Liver (tissue), 9 donors: ENCODE data around the gene CPS1. TPM values are rescaled to one million over a fixed set of nuclear protein-coding genes. Genes with fewer than 3 reads are reported as not detected.

Experiments
- DNase-seq: peaks from one replicate; pipeline ENCODE4 v3.0.0-alpha.2; 2017; ENCODE audit warnings: low spot score
- H3K27ac ChIP-seq, 2 donors: one replicate each; pipeline ENCODE4 v1.7.0; 2013; ENCODE audit warnings: inconsistent platforms in 2 of 2, low read length in 2 of 2, control low read depth in 1 of 2, low read depth in 1 of 2, mild to moderate bottlenecking in 1 of 2
- H3K27me3 ChIP-seq, 4 donors: one replicate each; pipeline versions ENCODE4 v1.6.1 to v1.7.0; 2013; ENCODE audit warnings: low read length in 3 of 4, inconsistent platforms in 1 of 4, mild to moderate bottlenecking in 1 of 4, moderate library complexity in 1 of 4; ENCODE audit not compliant: control insufficient read depth in 4 of 4, insufficient read depth in 4 of 4
- H3K36me3 ChIP-seq, 4 donors: one replicate each; pipeline versions ENCODE4 v1.6.1 to v1.7.0; 2013; ENCODE audit warnings: low read length in 3 of 4, mild to moderate bottlenecking in 3 of 4, low read depth in 1 of 4, moderate library complexity in 1 of 4; ENCODE audit not compliant: control insufficient read depth in 4 of 4, insufficient read depth in 3 of 4
- H3K4me1 ChIP-seq, 4 donors: one replicate each; pipeline versions ENCODE4 v1.6.1 to v1.7.0; 2013; ENCODE audit warnings: low read length in 3 of 4, mild to moderate bottlenecking in 3 of 4, moderate library complexity in 1 of 4; ENCODE audit not compliant: control insufficient read depth in 4 of 4, insufficient read depth in 4 of 4
- H3K4me3 ChIP-seq, 3 donors: one replicate each; pipeline versions ENCODE4 v1.6.1 to v1.7.0; 2013; ENCODE audit warnings: low read length in 3 of 3, control low read depth in 1 of 3, low read depth in 1 of 3, mild to moderate bottlenecking in 1 of 3
- H3K9ac ChIP-seq, 2 donors: one replicate each; pipeline ENCODE4 v1.7.0; 2013; ENCODE audit warnings: low read length in 2 of 2, mild to moderate bottlenecking in 2 of 2, moderate library complexity in 2 of 2, control low read depth in 1 of 2, low read depth in 1 of 2
- H3K9me3 ChIP-seq, 4 donors: one replicate each; pipeline versions ENCODE4 v1.6.1 to v1.7.0; 2013; ENCODE audit warnings: low read length in 3 of 4; ENCODE audit not compliant: control insufficient read depth in 4 of 4
- EGR1 ChIP-seq, 2 donors: IDR thresholded peaks; 2 replicates each; pipeline ENCODE4 v1.6.1; 2016 to 2018; ENCODE audit warnings: antibody characterized with exemption in 2 of 2, low read depth in 2 of 2
- FOXA1 ChIP-seq: IDR thresholded peaks from 2 replicates; pipeline ENCODE4 v1.6.1; 2016; ENCODE audit warnings: antibody characterized with exemption
- GABPA ChIP-seq, 2 donors: IDR thresholded peaks in 1 of 2; conservative IDR thresholded peaks in 1 of 2; 2 replicates each; pipeline ENCODE4 v1.6.1; 2016; ENCODE audit warnings: antibody characterized with exemption in 2 of 2, mild to moderate bottlenecking in 1 of 2, moderate library complexity in 1 of 2
- HNF4A ChIP-seq, 2 donors: conservative IDR thresholded peaks; 2 replicates each; pipeline ENCODE4 v1.6.1; 2016; ENCODE audit warnings: antibody characterized with exemption in 2 of 2, mild to moderate bottlenecking in 2 of 2
- HNF4G ChIP-seq: IDR thresholded peaks from 2 replicates; pipeline ENCODE4 v1.6.1; 2016; ENCODE audit warnings: antibody characterized with exemption
- JUND ChIP-seq, 2 donors: IDR thresholded peaks; 2 replicates each; pipeline ENCODE4 v1.6.1; 2016; ENCODE audit warnings: antibody characterized with exemption in 2 of 2
- NR2F2 ChIP-seq: IDR thresholded peaks from 2 replicates; pipeline ENCODE4 v1.6.1; 2016; ENCODE audit warnings: antibody characterized with exemption
- RAD21 ChIP-seq, 2 donors: IDR thresholded peaks; 2 replicates each; pipeline ENCODE4 v1.6.1; 2016; ENCODE audit warnings: antibody characterized with exemption in 2 of 2, mild to moderate bottlenecking in 2 of 2
- RXRA ChIP-seq, 2 donors: IDR thresholded peaks; 2 replicates each; pipeline ENCODE4 v1.6.1; 2017 to 2018; ENCODE audit warnings: antibody characterized with exemption in 2 of 2, mild to moderate bottlenecking in 1 of 2
- SP1 ChIP-seq: IDR thresholded peaks from 2 replicates; pipeline ENCODE4 v1.6.1; 2018; ENCODE audit warnings: antibody characterized with exemption, mild to moderate bottlenecking
- TAF1 ChIP-seq: conservative IDR thresholded peaks from 2 replicates; pipeline ENCODE4 v1.6.1; 2016; ENCODE audit warnings: antibody characterized with exemption, mild to moderate bottlenecking
- YY1 ChIP-seq: IDR thresholded peaks from 2 replicates; pipeline ENCODE4 v1.6.1; 2016; ENCODE audit warnings: antibody characterized with exemption, mild to moderate bottlenecking
- WGBS: extraction: QIAGEN DNeasy Blood & Tissue Kit; methylation state at CpG from one replicate; pipeline ENCODE4 v1.1.7; 2013; 5-methylcytosine and 5-hydroxymethylcytosine counted together
- polyA plus RNA-seq, 2 donors: library from polyadenylated mRNA; stranded (reverse) in 1 of 2; unstranded in 1 of 2; fragments of 200-250 nt in 1 of 2; fragments of >200 nt in 1 of 2; fragmentation: Nextera tagmentation in 1 of 2; extraction: Ambion mirVana in 1 of 2; gene quantifications; one replicate each; pipeline versions ENCODE4 v1.2.1 to v1.2.3, GENCODE V29; 2013 to 2015
- total RNA-seq, 2 donors: library from RNA; depleted of rRNA; stranded (reverse); fragments of >200 nt; gene quantifications; one replicate each; pipeline ENCODE4 v1.2.3, GENCODE V29; 2014
- TF ChIP-seq, protein P1 (sequence below): IDR thresholded peaks from 2 replicates; pipeline ENCODE4 v1.6.1; 2016; ENCODE audit warnings: antibody characterized with exemption, mild to moderate bottlenecking
- TF ChIP-seq, protein P2 (sequence below): fragments of 150-350 bp; IDR thresholded peaks from 2 replicates; pipeline ENCODE4 v1.5.1; 2017; ENCODE audit warnings: improper control_type of control experiment, low read depth, low read length; ENCODE audit not compliant: missing input control
- TF ChIP-seq, protein P3 (sequence below): IDR thresholded peaks from 2 replicates; pipeline ENCODE4 v1.6.1; 2016; ENCODE audit warnings: antibody characterized with exemption
- TF ChIP-seq, protein P4 (sequence below): IDR thresholded peaks from 2 replicates; pipeline ENCODE4 v1.6.1; 2016; ENCODE audit warnings: antibody characterized with exemption
- TF ChIP-seq, protein P5 (sequence below): IDR thresholded peaks from 2 replicates; pipeline ENCODE4 v1.6.1; 2016; ENCODE audit warnings: antibody characterized with exemption
- donor health status: healthy.
- donor health status: healthy.
- donor health status: healthy.
- donor health status: healthy.
- donor health status: healthy.

Gene CPS1
- total and polyA plus RNA-seq, 4 donors: 469 to 930 (median 575) TPM

DNA sequence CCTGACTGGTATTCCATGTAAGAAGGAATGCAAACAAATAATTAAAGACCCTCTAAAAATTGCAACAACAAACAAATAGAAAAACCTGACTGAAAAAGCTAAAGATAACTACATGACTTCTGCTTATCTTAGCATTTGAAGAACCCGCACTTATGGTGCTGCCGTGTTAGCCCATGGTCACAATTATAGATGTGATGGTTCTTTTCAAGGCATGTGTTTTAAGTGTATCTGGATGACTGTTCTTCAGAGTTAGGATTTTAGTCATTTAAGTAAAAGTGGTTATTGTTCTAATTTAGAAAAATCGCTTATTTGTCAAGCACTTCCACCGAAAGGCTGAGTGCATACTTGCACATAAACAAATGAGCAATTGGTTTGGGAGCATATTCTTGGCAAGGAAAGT, 77.3 kb downstream of the CPS1 start:
- Histone ChIP-seq H3K27ac (no peak overlapping the region), H3K27me3 (no peaks in the 10 kb centered on the region), H3K9ac (no peak overlapping the region), H3K4me1 (no peaks in the 10 kb centered on the region), H3K36me3 (peaks cover 3 to 45% (median 29%) of the 10 kb centered on the region in 4 donors), H3K9me3 (no peaks in the 10 kb centered on the region), H3K4me3 (no peak overlapping the region)
- TF ChIP-seq RAD21 (IDR thresholded peaks at IDR 0.05): no peak
- TF ChIP-seq, protein P1, sequence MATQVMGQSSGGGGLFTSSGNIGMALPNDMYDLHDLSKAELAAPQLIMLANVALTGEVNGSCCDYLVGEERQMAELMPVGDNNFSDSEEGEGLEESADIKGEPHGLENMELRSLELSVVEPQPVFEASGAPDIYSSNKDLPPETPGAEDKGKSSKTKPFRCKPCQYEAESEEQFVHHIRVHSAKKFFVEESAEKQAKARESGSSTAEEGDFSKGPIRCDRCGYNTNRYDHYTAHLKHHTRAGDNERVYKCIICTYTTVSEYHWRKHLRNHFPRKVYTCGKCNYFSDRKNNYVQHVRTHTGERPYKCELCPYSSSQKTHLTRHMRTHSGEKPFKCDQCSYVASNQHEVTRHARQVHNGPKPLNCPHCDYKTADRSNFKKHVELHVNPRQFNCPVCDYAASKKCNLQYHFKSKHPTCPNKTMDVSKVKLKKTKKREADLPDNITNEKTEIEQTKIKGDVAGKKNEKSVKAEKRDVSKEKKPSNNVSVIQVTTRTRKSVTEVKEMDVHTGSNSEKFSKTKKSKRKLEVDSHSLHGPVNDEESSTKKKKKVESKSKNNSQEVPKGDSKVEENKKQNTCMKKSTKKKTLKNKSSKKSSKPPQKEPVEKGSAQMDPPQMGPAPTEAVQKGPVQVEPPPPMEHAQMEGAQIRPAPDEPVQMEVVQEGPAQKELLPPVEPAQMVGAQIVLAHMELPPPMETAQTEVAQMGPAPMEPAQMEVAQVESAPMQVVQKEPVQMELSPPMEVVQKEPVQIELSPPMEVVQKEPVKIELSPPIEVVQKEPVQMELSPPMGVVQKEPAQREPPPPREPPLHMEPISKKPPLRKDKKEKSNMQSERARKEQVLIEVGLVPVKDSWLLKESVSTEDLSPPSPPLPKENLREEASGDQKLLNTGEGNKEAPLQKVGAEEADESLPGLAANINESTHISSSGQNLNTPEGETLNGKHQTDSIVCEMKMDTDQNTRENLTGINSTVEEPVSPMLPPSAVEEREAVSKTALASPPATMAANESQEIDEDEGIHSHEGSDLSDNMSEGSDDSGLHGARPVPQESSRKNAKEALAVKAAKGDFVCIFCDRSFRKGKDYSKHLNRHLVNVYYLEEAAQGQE: no peak
- no peak for TF ChIP-seq NR2F2
- TF ChIP-seq, protein P2, sequence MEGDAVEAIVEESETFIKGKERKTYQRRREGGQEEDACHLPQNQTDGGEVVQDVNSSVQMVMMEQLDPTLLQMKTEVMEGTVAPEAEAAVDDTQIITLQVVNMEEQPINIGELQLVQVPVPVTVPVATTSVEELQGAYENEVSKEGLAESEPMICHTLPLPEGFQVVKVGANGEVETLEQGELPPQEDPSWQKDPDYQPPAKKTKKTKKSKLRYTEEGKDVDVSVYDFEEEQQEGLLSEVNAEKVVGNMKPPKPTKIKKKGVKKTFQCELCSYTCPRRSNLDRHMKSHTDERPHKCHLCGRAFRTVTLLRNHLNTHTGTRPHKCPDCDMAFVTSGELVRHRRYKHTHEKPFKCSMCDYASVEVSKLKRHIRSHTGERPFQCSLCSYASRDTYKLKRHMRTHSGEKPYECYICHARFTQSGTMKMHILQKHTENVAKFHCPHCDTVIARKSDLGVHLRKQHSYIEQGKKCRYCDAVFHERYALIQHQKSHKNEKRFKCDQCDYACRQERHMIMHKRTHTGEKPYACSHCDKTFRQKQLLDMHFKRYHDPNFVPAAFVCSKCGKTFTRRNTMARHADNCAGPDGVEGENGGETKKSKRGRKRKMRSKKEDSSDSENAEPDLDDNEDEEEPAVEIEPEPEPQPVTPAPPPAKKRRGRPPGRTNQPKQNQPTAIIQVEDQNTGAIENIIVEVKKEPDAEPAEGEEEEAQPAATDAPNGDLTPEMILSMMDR: no peak
- TF ChIP-seq HNF4G: no peak
- no peak for TF ChIP-seq EGR1 (IDR thresholded peaks at IDR 0.05; ENCODE audit: low read depth in 2 of 2)
- no peak for TF ChIP-seq JUND (IDR thresholded peaks at IDR 0.05)
- no peak for TF ChIP-seq TAF1
- TF ChIP-seq, protein P3, sequence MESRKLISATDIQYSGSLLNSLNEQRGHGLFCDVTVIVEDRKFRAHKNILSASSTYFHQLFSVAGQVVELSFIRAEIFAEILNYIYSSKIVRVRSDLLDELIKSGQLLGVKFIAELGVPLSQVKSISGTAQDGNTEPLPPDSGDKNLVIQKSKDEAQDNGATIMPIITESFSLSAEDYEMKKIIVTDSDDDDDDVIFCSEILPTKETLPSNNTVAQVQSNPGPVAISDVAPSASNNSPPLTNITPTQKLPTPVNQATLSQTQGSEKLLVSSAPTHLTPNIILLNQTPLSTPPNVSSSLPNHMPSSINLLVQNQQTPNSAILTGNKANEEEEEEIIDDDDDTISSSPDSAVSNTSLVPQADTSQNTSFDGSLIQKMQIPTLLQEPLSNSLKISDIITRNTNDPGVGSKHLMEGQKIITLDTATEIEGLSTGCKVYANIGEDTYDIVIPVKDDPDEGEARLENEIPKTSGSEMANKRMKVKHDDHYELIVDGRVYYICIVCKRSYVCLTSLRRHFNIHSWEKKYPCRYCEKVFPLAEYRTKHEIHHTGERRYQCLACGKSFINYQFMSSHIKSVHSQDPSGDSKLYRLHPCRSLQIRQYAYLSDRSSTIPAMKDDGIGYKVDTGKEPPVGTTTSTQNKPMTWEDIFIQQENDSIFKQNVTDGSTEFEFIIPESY: no peak
- no peak for TF ChIP-seq FOXA1
- TF ChIP-seq YY1: no peak
- no peak for TF ChIP-seq RXRA (IDR thresholded peaks at IDR 0.05)
- TF ChIP-seq HNF4A (conservative IDR thresholded peaks at IDR 0.05): no peak
- no peak for TF ChIP-seq GABPA (IDR thresholded peaks at IDR 0.05 in 1 of 2, conservative IDR thresholded peaks at IDR 0.05 in 1 of 2)
- TF ChIP-seq, protein P4, sequence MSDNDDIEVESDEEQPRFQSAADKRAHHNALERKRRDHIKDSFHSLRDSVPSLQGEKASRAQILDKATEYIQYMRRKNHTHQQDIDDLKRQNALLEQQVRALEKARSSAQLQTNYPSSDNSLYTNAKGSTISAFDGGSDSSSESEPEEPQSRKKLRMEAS: no peak
- no peak for TF ChIP-seq SP1
- 93% methylated on average over 4 of the region's 4 CpGs for WGBS
- no peak for DNase-seq

DNA sequence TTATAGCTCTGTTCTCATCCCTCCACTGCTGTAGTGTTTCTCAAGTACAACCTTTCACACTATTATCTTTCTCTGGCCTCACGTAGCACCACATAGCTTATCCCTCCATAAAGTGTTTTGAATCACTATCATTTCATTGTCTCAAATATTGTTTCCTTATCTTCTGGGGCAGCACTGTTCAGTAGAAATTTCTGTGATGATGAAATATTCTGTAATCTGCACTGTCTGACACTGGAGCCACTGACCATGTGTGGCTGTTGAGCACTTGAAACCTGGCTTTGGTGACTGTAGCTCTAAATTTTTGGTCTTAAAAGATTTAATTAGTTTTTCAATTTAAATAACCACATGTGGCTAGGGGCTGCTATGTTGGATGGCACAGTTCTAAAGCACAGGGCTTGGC, 78.9 kb downstream of the CPS1 start:
- peaks cover 3 to 57% (median 40%) of the 10 kb centered on the region in 4 donors for H3K36me3 ChIP-seq
- no peak overlapping the region for H3K9ac ChIP-seq
- no peaks in the 10 kb centered on the region for H3K27me3 ChIP-seq
- TF ChIP-seq NR2F2 (no peak), RAD21 (IDR thresholded peaks at IDR 0.05) (no peak), RXRA (IDR thresholded peaks at IDR 0.05) (no peak)
- TF ChIP-seq, protein P5, sequence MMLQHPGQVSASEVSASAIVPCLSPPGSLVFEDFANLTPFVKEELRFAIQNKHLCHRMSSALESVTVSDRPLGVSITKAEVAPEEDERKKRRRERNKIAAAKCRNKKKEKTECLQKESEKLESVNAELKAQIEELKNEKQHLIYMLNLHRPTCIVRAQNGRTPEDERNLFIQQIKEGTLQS: peak; percentile 36
- H3K27ac ChIP-seq: no peak overlapping the region
- no peaks in the 10 kb centered on the region for H3K4me1 ChIP-seq
- 77% methylated on average over 1 of the region's 1 CpG for WGBS
- no peak for DNase-seq
- no peak overlapping the region for H3K4me3 ChIP-seq
- no peaks in the 10 kb centered on the region for H3K9me3 ChIP-seq
